NCI-H748 (cell line): ENCODE results near the gene NKIRAS2.

Experiments used
- DNase-seq: peaks from one replicate; lab custom pipeline; 2025; ENCODE audit not compliant: unreplicated experiment; lab: John Stamatoyannopoulos, UW

Gene NKIRAS2

DNA sequence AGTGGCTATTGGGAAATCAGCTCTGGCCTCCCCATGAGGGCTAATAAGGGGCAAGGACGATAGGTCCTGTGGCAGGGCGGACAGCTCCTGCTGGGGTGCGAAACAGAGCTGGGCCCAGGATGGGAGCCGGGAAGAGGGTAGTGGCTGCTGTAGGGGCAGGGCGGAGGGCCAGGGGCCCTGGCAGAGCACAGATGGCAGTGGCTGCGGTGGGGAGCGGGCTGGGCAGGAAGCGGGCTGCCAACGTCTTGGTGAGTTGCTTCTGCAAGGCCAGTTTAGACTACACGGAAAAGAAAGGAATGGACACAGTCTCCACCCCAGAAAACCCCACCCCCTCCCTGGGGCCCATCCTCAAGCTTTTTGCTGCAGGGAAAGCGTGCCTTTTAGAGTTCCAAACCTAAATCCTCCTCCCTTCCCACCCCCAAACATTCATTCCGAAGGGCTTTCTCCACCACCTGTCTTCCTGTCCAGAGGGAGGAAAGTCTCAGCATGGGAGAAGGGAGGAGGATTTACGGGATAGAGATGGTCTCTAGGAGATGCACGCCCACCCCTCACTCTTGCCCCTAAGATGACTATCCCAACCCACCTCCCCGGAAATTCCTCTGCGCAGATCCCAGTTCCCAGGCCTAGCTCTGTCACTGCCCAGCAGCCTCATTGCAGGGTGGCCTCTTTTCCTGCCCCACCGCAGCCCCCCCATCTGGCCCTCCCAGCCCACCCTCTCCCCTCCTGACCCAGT, 7.1 kb downstream of the NKIRAS2 start:
- DNase-seq, result no peak

DNA sequence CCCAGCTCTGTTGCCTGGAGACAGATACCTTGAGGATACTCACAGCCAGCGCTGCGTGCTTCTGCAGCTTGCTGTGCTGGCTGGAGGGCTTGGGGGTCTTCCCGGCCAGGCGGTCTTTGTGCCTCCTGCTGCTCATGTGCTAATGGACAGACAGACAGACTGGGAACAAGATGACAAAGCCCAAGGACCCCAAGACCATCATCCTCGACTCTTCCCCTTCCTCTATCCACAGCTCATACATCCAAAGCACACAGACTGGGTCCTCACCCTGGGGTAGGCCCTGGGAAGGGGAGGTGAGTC, 7.7 kb downstream of the NKIRAS2 start:
- no peak for DNase-seq

DNA sequence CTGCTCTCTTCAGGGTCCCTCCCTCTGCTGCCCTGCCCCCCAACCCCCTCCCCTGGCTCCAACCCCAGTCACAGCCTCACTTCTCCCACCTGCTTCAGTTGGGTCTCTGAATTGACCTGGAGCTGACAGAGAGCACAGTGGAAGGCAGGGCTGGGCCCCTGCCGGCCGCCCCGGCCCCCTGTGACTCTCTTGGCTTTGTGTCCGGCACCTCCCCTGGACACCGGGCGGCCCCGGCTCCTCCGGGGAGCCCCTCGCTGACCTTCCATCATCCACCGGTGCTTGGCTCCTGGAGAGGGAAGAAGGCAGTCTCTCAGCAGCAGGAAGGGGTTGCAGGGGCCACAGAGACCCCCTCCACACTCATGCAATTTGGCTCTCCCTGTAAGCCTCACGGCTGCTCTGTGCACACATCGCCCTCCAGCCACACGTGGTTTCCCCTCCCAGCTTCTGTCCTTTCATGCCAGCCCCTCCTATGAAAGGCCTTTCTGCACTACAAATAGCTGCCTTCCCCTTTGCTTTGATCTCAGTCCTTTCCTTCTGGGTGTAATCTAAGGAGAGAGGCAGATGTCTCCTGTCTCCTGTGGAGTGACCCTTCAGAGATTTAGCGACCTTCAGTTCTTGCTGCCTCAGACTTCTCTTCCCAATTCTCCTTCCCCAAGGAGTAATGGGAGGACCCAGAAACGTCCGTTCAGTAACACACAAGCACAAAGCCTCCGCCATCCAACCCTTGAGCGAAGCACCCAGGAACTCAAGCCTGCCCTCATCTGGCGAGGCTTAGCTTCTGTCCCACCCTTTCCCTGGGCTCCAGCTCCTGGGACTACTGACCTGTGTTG, 8.3 kb downstream of the NKIRAS2 start:
- no peak for DNase-seq

DNA sequence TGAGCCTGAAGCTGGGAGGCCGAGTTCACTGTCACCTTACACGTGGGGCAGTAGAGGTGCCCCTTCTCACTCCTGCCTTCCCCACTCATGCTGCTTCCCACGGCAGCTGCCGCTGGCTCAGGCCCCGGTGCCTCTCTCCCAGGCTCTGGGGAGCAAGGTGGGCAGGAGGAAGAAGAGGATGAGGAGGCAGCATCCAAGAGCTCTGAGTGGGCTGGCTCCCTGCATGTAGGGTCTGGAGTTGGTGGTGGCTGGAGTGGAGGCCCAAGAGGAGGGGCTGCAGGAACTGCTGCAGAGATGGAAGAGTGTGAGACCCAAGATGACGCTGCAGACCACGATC, 8.9 kb downstream of the NKIRAS2 start:
- no peak for DNase-seq

DNA sequence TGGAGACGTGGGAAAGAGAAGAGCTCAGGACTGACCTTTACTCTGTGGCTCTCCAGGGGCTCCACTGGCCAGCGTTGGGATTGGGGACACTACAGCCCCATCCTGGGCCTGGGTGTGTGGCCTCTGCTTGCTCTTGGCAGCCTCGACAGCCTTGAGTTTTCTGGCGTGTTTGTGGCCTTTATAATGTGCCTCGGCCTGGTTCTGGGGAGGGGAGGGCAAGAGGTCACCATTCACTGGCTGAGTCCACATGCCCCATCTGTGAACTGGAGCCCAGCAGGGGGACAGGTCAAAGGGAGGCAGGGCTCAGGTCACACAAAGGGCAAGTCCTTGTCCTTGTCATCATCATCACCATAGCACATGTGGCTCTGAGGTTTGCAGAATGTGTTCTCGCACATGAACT, 11.7 kb downstream of the NKIRAS2 start:
- DNase-seq, result no peak

DNA sequence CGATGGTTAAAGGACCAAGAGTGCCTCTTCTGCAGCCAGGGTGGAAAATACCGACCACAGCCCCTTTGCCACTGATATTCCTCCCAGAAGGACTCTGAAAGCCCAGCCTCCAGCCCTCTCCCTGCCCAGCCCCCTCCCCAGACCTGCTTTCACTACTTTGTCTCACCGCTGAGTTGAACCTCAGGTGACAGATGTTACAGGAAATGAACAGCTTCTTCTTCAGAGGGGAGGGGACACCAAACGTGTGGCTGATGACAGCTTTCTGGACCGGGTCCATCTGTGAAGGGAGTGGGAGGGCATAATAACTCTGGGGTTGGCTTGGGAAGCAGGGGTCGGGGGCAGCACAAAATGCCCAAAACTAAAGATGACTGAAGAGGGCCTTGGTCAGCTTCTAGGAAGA, 14.2 kb downstream of the NKIRAS2 start:
- no peak for DNase-seq

DNA sequence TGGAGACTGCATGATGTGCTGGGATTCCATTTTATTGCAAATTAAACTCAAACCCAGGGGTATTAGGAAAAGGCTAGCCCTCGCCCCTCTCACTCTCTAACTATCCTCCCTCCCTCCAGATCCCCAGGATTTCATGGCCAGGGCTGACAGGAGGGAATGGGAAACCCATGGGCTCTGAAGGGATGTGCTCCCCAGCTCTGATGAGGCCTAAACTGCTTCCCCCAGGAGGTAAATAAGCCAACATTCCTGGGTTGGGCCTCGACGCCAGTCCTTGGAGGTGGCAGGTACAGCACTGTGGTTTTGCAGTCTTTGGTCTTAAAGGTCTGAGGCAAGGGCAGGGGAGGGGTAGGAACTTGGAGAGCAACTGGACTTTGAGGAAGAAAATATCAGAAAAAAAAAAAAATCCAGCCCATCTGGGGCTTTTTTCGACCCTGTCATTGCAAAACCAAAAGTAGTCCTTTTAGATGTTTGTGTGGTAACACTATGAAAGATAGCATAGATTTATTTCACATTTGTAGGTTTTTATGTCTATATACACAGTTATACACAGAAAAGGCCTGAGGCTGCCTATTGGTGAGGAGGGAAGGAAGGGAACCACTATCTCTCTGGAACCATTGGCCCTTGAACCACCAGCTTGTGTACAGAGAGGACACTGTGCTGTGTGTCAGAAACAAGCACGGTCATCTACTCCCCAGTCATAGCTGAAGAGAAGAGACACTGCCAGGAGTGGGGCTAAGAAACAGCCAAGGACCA, 18.5 kb downstream of the NKIRAS2 start:
- no peak for DNase-seq

DNA sequence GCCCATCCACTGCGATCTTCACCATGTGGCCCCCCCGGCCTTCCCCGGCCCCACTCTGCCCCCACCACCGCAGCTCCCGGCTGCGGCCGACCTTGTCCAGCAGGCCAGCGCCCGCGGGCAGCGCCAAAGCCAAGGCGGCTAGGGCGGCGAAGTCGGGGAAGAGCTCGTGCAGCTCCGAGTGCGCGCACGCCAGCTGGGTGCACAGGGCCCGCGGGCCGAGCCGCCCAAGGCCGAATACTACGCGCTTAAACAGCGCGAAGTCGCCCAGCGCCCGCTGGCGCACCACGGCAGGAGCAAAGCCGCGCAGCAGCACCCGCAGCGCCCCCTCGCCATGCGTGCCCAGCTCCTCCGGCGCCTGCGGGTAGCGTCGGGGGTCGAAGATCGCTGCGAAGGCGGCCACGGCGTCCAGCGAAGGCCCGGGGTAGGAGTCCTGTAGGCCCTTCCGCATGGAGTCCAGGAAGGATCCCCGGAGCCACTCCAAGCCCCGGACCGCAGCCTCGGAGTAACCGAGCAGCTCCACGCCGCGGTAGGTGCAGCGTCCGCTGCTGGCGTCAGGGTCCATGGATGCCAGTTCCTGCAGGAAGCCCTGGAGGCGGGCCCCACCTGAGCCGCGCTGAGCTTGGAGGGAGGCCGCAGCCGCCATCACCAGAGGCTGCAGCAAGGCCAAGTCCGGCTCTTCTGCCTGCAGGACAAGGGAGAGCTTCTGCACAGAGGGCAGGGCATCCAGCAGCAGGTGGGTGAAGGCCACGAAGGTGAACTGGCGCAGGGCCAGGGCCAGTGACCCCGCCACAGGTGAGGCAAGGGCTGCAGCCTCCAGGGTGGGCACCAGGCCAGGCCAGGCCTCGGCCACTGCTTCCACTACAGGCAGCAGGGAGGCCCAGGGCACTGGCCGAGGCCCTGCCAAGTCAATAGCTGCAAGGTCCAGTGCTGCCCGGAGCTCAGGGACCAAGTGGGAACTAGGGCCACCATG, 20.2 kb downstream of the NKIRAS2 start:
- DNase-seq, result no peak

DNA sequence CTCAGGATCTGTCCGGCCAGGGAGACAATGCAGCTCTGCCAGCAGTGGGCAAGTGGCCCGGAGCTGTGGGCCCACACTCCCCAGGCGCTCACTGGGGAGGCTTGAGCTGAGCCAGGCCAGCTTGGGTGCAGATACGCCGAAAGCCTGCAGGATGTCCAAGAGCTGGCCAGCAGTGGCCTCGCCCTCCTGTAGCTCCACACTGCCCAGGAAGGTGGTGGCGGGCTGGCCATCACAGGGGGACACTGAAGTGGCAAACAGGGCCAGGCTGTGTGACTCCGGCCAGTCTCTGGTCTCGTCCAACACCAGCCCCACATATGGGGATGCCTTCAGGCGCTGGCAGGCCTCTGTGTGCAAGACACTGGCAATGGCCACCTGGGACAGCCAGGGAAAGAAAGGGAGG, 20.9 kb downstream of the NKIRAS2 start:
- DNase-seq, result no peak

DNA sequence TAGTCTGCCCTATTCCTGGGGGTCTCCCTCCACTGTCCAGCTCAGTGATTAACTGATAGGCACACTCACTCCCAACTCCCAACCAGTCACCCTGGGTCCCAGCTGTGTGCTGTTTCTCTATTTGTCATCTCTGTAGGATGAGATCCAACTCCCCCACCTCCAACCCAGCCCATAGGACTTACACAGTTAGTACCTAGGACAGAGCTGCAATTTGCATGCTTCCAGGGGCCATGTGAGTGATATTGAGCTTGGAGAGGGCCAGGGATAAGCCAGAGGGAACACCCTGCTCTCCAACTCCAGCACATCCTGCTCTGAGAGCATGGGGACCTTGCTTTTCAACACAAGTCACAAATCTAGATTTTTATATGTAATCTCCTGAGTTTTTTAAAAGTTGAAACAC, 21.7 kb downstream of the NKIRAS2 start:
- DNase-seq, result no peak

DNA sequence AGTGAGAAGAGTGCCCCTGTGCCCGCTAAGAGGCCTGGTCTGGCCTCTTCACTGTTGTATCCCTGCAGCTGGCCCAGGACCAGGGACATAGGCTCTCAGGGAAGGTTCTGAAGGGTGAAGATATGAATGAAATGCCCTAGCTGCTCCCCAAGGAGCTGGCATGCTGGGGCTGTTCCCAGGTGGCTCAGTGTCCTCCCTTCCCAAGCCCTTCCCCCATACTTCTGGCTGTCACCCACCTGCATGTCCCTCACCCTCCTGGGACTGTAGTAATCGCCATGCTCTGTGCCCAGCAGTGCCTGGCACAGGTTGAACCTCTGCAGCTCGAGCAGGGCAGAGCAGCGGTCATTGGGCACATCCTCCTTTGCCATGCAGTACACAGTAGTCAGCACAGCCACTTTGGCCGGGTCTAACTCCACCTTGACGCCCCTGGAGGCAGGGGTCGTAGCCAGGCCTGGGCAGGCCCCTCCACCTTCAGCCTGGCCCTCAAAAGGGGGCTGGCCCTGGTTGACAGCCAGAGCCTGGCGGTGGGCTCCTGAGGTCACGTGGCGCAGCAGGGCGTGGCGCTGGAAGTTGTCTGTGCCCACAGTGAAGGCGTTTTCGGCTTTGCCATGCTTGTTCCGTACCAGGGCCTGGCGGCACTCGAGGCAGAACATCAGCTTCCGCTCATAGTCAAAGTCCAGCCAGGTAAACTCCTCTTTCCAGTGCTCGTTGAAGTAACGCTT, 22.9 kb downstream of the NKIRAS2 start:
- no peak for DNase-seq

DNA sequence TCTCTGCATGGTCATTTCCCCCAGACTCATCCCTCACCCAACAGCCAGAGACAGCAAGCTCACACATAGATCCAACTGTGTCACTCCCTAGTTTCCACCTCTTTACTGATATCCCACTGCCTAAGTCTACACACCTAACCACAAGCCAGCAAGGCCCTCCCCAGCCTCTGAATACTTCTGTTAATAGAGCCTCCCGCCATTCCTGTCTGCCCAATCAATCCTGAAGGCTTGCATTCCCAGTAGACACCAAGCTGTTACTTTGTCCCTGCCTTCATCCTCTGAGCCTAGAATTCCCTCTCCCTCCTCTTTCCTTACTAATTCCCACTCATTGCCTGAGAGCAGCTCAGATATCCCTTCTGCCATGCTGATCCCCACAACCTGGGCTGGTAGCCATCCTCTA, 25.8 kb downstream of the NKIRAS2 start:
- DNase-seq, result no peak

DNA sequence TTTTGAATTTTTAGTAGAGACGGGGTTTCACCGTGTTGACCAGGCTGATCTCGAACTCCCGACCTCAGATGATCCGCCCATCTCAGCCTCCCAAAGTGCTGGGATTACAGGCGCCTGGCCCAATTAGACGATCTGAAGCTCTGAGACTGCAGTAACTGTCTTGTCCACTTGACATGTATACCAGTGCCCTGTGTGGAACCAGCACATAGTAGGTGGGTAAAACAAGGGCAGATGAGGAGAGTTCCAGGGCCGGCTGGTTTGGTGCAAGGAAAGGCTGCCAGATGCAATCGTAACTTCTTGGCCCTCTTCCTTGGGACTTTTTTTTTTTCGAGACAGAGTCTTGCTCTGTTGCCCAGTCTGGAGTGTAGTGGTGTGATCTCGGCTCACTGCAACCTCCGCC, 27.5 kb downstream of the NKIRAS2 start:
- no peak for DNase-seq

DNA sequence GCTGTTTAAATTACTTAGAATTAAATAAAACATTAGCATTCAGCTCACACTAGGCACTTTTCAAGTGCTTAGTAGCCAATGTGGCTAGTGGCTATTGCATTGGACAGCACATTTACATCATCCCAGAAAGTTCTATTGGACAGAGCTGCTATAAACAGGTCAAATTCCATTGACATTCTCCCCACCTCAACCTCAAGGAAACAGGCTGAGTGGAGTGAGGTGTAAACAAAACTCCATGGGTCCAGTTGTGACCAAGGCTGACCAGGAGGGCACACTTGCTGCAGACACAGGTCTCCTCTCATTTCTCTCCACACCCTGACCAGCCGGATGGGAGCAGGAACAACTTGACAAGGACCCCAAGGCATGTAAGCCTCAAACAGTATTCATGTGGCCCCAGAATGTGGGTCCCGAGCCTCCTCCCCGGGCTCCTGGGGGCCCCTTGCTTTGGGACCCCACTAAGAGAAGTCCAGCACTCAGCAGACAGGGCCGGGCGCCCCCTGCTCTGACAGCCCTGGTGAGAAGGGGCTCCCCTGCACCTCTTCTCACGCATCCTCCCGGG, 30.0 kb downstream of the NKIRAS2 start:
- peak; percentile 36 for DNase-seq

DNA sequence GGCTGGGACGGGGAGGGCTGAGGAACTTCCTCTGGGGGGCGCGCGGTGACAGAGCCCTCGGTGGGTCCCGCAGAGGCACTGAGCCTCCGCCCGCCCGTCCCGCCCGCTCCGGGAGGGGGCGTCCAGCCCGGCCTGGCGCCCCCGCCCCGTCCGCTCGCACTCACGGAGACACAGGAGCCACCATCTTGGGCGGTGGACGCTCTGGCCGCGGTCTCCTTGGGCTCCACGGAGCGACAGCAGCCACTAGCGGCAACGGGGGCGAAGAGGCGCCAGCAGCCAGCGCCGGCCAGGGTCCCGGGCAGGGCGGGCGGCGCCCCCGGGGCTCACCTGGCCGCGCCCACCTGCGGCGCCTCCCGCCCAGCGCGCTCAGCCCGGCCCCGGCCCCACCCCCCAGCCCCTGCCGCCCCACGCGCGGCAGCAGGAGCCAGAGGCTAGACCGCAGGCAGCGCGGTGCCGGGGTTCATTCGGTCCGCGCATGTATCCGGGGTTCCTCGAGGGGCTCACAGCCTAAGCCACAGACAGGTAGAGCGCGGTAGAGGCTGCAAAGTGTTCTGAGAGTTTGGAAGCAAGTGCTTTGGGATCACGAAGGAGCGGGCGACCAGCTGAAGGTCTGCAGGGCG, 30.6 kb downstream of the NKIRAS2 start, which contains the start of gene C17orf113:
Gene C17orf113, minus strand, starts transcription at position 209 of the 620 bp plus-strand sequence. CDS start 7,225 bp downstream, outside the sequence.
- peak; percentile 69 for DNase-seq

DNA sequence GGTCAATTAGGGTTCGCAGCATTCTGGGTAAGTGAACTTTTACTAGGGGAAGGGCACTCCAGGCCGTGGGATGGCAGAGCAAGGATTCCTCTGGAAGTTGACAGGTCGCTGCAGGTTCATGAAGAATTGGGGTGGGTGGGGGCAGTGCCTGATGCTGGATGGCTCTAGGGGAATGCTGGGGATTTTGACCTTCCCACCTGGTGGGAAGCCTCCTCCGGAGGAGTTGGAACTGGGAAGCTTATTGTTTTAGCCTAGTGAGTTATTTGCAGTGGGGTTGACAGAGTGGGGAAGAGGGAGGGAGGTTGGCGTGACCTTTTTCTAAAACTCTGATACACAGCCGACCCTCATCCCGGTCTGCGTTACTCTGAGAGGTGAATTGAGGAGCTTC, 31.1 kb downstream of the NKIRAS2 start:
- DNase-seq, result no peak

DNA sequence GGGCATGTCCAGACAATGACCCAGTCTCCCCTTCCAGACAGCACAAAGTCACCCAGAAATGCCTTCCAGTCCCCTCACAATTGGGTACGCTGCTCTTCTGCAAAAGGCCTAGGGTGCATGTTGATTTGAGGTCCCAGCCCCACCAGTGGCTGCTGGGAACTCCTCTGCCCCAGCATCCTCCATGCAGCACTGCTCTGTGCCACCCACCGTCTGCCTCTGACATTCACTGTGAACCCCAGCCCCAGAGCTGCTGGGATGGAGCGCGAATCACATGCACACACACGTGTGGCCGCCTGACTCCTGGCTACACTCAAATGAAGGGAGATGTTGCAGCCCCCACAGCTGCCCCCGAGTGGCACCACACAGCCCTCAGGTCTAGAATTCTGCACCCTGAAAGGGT, 31.8 kb downstream of the NKIRAS2 start:
- no peak for DNase-seq

DNA sequence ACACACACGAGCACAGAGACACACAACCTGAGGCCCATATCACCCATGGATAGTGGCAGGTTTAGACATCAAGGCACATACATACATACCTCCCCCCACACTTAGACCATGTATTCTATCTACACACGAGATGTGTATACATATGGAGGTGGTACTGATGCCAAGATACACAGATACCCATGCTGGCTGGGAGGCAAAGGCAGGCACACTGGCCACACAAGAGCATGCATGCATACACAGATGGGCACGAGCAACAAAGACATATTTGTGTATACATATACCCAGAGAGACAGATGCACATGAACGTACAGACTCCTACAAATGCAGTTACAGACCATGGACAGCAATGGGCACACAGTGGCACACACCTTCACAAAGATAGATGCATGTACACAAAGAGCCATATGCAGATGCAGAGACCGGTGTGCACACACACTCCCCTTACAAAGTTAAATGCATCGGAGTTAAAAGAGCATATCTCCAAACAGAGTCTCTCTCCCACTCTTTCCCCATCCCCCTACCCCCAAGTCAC, 32.5 kb downstream of the NKIRAS2 start:
- no peak for DNase-seq
